GM10266 (cell line): ENCODE results near the gene ELAVL1.
"Not testable (repeated sequence)": the region's sequence is repeated elsewhere in the genome, so short reads cannot be mapped to it uniquely, and the experiment has no call there.

Experiments used
- DNase-seq: peaks from one replicate; pipeline ENCODE4 v3.0.0; 2012; ENCODE audit errors: extremely low spot score
- CTCF ChIP-seq: IDR thresholded peaks from 2 replicates; pipeline ENCODE4 v1.5.1; 2012; ENCODE audit warnings: mild to moderate bottlenecking, low read depth; ENCODE audit not compliant: control insufficient read depth, insufficient read depth; ENCODE audit errors: missing control alignments

The ELAVL1 gene

GRCh38 chr19:7922836-7923195 lies 82.6 kb downstream of the ELAVL1 start:
- DNase-seq: no peak
- TF ChIP-seq CTCF: no peak

GRCh38 chr19:7921967-7922835 lies 83.2 kb downstream of the ELAVL1 start:
- no peak for TF ChIP-seq CTCF
- no peak for DNase-seq

GRCh38 chr19:7921302-7921966 lies 84.0 kb downstream of the ELAVL1 start:
- TF ChIP-seq CTCF: no peak
- no peak for DNase-seq

- DNase-seq: peak; percentile 99
- TF ChIP-seq CTCF: no peak
Measured at GRCh38 chr19:7920519-7921301, 84.7 kb downstream of the ELAVL1 start.

GRCh38 chr19:7919610-7920518 lies 85.6 kb downstream of the ELAVL1 start, which contains the start of gene SNAPC2:
TSS of gene SNAPC2 (plus strand) at chr19:7920338. CDS start at chr19:7920367, 29 bp downstream.
- TF ChIP-seq CTCF: no peak
- peak; percentile 95 for DNase-seq

GRCh38 chr19:7918615-7919421 lies 86.6 kb downstream of the ELAVL1 start:
- no peak for TF ChIP-seq CTCF
- DNase-seq: no peak

GRCh38 chr19:7918062-7918614 lies 87.3 kb downstream of the ELAVL1 start:
- not testable (repeated sequence) for DNase-seq
